ENCODE measurements around the gene CCDC27. TPM values are rescaled to one million over a fixed set of nuclear protein-coding genes. Genes with fewer than 3 reads are reported as not detected.

CCDC27 gene
- total RNA-seq, 4 donors from 2014 or later: not detected

GRCh38 chr1:3780901-3781300 lies 28.7 kb downstream of the CCDC27 start:
- DNase-seq: no peak
- H3K27me3 ChIP-seq: no peaks in the 10 kb centered on the region
- intact Hi-C loops (cut with DNase I; ENCODE audit: low total_unique reads): no loop called here
- TF ChIP-seq POLR2A (IDR thresholded peaks at IDR 0.05) (no peak), CTCF (IDR thresholded peaks at IDR 0.05) (no peak)
- no peaks in the 10 kb centered on the region for H3K36me3 ChIP-seq
- no peaks in the 10 kb centered on the region for H3K4me1 ChIP-seq
- no peaks in the 10 kb centered on the region for H3K9me3 ChIP-seq
- no peak overlapping the region for H3K27ac ChIP-seq
- no peak overlapping the region for H3K4me3 ChIP-seq

GRCh38 chr1:3783651-3784474 lies 31.6 kb downstream of the CCDC27 start:
- TF ChIP-seq POLR2A (IDR thresholded peaks at IDR 0.05) (no peak), CTCF (IDR thresholded peaks at IDR 0.05) (no peak)
- Histone ChIP-seq H3K36me3 (no peaks in the 10 kb centered on the region), H3K4me1 (no peaks in the 10 kb centered on the region), H3K9me3 (no peaks in the 10 kb centered on the region), H3K27me3 (no peaks in the 10 kb centered on the region), H3K27ac (no peak overlapping the region), H3K4me3 (no peak overlapping the region)
- no peak for DNase-seq
- intact Hi-C loops (cut with DNase I; ENCODE audit: low total_unique reads): no loop called here

GRCh38 chr1:3785045-3785444 lies 32.8 kb downstream of the CCDC27 start:
- Histone ChIP-seq H3K4me3 (no peak overlapping the region), H3K9me3 (no peaks in the 10 kb centered on the region), H3K27me3 (no peaks in the 10 kb centered on the region), H3K27ac (no peak overlapping the region), H3K4me1 (no peaks in the 10 kb centered on the region), H3K36me3 (no peaks in the 10 kb centered on the region)
- intact Hi-C loops (cut with DNase I; ENCODE audit: low total_unique reads): no loop called here
- TF ChIP-seq CTCF (IDR thresholded peaks at IDR 0.05) (no peak), POLR2A (IDR thresholded peaks at IDR 0.05) (no peak)
- no peak for DNase-seq

GRCh38 chr1:3785456-3786157 lies 33.4 kb downstream of the CCDC27 start:
- intact Hi-C loops (cut with DNase I; ENCODE audit: low total_unique reads): no loop called here
- H3K27me3 ChIP-seq: no peaks in the 10 kb centered on the region
- H3K27ac ChIP-seq: no peak overlapping the region
- H3K4me1 ChIP-seq: peaks cover 0 to 4% of the 10 kb centered on the region in 2 donors
- no peak overlapping the region for H3K4me3 ChIP-seq
- H3K9me3 ChIP-seq: no peaks in the 10 kb centered on the region
- TF ChIP-seq POLR2A (IDR thresholded peaks at IDR 0.05): no peak
- no peak for TF ChIP-seq CTCF (IDR thresholded peaks at IDR 0.05)
- DNase-seq: no peak
- no peaks in the 10 kb centered on the region for H3K36me3 ChIP-seq
